Measurements from ENCODE around the gene SLC22A31. TPM values are rescaled to one million over a fixed set of nuclear protein-coding genes. Genes with fewer than 3 reads are reported as not detected.

The SLC22A31 gene
- total RNA-seq, 1 experiment from 2014 or later, result 53.7 TPM

GRCh38 chr16:89171216-89172170 is 28.8 kb downstream of the SLC22A31 start, which contains the start of gene CDH15:
Gene CDH15, plus strand, starts transcription at chr16:89171748. Its CDS starts 84 bp downstream, at chr16:89171832.
- ATAC-seq (peak; percentile 90), DNase-seq (ENCODE audit: low read depth, low spot score) (peak; percentile 98)
- Histone ChIP-seq H3K27ac (ENCODE audit: low read depth, low read length) (peak within 1 kb of the TSS; percentile 41; the same call in 1 of the 2 replicates), H3K9me3 (ENCODE audit: control insufficient read depth in 1 of 2, insufficient read depth in 1 of 2, low read depth in 1 of 2, low read length in 2 of 2) (no peaks in the 10 kb centered on the region), H3K79me2 (ENCODE audit: insufficient read depth, low read length) (no peaks in the 10 kb centered on the region), H3K9ac (ENCODE audit: low read length) (peak within 1 kb of the TSS; percentile 55), H3K4me2 (ENCODE audit: low read length) (peak within 1 kb of the TSS; percentile 91), H3K9me2 (ENCODE audit: insufficient read depth) (no peaks in the 10 kb centered on the region), H3K36me3 (ENCODE audit: control insufficient read depth in 1 of 2, insufficient read depth in 2 of 2, low read length in 2 of 2) (no peaks in the 10 kb centered on the region), H3K4me3 (replicated peaks in 1 of 2; ENCODE audit: low read depth in 1 of 2, low read length in 2 of 2) (peak within 1 kb of the TSS; percentile 38 to 54), H3K27me3 (ENCODE audit: insufficient read depth, low read length) (no peaks in the 10 kb centered on the region), H2AFZ (ENCODE audit: low read depth, low read length, poor library complexity, severe bottlenecking) (peak within 1 kb of the TSS; percentile 73), H3K4me1 (ENCODE audit: control insufficient read depth in 1 of 2, insufficient read depth in 2 of 2, low read length in 2 of 2) (peaks cover 24 to 40% of the 10 kb centered on the region in 2 experiments), H4K20me1 (ENCODE audit: insufficient read depth) (no peaks in the 10 kb centered on the region)
- POLR2A ChIA-PET, result interaction anchor here (0.7 to 1.4 kb wide), 8 partner anchors 16 to 360 kb away, joined by 3 to 12 read pairs (median 4); partner anchors contain the start of genes APRT and ZNF778
- RAD21 ChIA-PET (ENCODE audit: low non-redundant PET in 1 of 2, low total read pairs in 2 of 2, uncharacterized antibody in 2 of 2, unreplicated experiment in 2 of 2), result interaction anchor here (0.5 to 1.0 kb wide), 6 partner anchors 21 to 359 kb away, joined by 3 to 5 read pairs (median 4); no protein-coding TSS in a partner anchor
- BruUV-seq (replicated peaks), result TSS peak; percentile 77
- TF ChIP-seq POLR2AphosphoS5 (IDR thresholded peaks at IDR 0.05; ENCODE audit: low read depth, low read length), result peak; percentile 53
- TF ChIP-seq ZNF274 (IDR thresholded peaks at IDR 0.05; ENCODE audit: low read depth, low read length), result no peak
- CTCF ChIA-PET, result interaction anchor here (0.8 to 1.6 kb wide), 11 partner anchors 16 to 434 kb away, joined by 3 to 11 read pairs (median 4); partner anchors contain the start of genes PIEZO1 and SLC22A31
- intact Hi-C loops (cut with micrococcal nuclease), result loop anchor here (1.0 to 2.0 kb wide), 4 partner anchors 21 to 359 kb away; partner anchors contain the start of genes SLC22A31 and ZNF778

All from HCT116 (cell line).